ENCODE data around the gene ARID3B. TPM values are rescaled to one million over a fixed set of nuclear protein-coding genes. Genes with fewer than 3 reads are reported as not detected.
"Not testable (repeated sequence)": the region's sequence is repeated elsewhere in the genome, so short reads cannot be mapped to it uniquely, and the experiment has no call there.

ARID3B gene
- polyA plus RNA-seq, 5 donors = 8.6 to 11.3 (median 10.9) TPM

DNA sequence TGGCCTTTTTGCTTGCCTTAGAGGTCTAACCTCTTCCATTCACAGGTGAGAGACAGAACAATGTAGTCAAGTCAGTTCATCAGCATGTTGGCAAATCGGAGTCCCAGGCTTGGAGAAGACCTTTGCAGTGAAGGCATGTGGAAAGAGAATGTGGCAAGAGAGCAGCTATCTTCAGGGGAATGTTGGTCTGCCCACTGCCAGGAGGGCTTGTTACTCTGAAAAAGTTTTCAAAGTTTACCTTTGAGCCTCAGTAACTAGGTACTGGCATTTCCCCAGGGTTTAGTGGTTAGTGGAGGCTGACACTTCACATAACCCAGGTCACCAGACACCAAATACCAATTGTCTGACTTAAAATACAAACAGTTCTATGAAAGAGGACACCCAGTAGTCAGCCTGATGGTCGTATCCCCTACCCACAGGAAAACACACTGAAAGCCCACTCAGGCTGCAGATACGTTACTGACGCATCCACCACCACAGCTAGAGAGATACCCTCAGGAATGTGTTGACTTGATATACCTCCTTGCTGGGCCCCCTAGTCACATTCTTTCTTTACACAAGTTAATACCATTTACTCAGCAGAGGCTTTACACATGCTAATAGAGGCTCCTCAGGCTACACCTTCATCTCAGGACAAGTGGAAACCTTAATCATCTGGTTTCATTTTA is 9.7 kb upstream of the ARID3B start:
- DNase-seq = no peak

DNA sequence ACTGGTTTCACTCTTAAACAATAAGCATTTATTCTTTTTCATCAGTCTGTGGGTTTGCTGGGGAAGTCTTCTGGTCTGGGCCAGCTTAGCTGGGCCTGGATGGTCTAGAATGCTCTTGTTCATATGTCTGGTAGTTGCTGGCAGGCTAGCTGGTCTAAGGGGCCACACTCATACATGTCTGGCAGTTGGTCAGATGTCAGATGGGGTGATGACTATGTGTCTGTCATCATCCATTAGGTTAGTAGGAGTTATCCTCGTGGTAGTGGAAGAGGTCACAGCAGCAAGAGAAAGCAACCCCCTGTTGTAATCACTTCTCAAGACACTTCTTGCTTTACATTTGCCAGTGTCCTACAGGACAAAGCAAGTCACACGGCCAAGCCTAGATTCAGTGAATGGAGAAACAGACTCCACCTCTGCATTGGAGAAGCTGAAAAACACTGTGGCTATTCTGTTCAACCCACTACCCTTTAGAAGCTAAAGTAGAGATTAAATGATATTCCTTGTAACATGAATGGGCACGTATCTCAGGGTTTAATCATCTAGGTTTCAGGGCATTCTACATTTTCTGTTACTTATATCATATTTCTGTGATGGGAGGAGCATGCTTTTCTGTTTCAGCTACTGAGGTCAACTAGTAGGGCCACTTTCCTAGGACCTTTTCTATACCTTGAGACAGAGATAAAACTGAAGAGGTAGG is 5.5 kb upstream of the ARID3B start:
- DNase-seq = no peak

DNA sequence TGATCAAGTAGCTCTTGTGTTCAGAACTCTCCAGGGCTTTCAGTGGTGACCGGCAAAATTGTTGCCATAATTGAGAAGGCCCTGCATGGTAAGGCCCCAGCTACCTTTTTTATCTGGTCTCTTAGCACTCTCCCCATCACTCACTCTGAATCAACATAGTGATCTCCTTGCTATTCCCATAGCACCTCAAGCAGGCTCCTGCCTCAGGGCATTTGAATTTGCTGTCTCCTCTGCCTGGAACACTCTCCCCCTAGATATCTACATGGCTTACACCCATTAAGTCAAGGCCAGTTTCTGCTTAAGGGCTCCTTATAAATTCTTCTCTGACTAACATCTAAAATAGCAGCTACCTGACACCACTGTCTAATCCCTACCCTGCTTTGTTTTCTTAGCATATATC is 3.3 kb upstream of the ARID3B start:
- no peak for DNase-seq

DNA sequence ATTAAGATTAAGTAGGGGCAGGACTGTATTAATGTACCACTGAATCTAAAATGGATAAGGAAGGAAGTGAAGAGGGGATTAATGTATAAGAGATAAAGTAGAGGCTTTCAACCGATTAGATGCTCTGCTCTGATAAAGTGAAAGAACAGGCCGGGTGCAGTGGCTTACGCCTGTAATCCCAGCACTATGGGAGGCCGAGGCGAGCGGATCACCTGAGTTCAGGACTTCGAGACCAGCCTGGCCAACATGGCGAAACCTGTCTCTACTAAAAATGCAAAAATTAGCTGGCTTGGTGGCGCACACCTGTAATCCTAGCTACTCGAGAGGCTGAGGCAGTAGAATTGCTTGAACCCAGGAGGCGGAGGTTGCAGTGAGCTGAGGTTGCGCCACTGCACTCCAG is 1.5 kb upstream of the ARID3B start:
- not testable (repeated sequence) for DNase-seq

DNA sequence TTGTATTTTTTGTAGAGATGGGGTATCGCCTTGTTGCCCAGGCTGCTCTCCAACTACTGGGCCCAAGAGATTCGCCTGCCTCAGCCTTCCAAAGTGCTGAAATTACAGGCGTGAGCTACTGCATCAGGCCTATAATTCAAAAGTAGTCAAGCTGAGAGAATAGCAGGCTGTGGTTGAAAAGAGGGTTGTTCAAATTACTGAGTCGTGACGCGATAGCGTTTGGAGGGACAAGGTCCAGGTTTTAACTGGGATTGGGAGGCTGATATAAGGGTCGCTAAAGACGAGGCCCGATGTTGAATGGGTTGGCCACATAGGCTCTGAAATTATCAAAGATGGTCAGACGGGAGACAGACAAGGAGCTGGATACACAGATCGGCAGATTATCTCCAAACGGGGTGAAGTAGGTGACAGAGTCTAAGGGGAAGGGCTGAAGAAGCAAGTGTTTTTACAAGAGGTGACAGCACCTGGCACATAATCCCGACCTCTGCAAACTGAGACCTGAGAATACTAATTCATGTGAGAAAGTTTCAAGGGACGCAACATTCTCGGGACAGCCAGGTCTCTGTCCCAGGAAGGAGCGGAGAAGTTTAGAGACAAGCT is 759 bp upstream of the ARID3B start:
- no peak for DNase-seq

DNA sequence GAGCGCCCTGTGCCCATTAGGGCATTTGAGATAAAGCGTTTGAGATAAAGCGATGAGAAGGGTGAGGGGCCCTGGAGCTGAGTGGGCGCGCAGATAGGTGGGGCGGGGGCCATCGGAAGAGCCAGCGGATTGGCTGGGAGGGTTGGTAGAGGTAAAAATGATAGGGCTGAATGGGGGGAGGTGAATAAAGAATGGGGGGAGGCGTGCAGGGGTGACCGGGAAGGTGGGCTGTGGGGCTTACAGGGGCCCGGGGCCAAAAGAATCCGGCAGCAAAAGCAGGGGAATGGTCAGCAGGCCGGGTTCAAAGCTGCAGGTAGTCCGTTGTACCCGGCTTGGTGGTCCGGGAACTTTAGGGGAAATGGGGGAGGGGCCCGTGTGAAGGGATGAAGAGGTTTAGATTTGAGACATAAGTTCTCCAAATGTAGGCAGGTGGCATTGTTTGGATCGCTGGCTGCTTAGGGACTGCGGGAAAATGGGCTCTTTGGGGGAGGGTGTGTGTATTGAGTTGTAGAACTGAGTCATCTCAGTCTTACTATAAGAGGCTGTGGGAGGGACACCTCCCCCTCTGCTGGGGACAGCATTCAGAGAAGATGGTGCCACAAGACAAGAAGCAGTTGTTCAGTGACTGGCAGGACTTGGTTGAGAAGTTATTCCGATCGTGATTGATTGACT is 610 bp downstream of the ARID3B start:
- DNase-seq = peak in 1 of 2 donors; percentile 29

DNA sequence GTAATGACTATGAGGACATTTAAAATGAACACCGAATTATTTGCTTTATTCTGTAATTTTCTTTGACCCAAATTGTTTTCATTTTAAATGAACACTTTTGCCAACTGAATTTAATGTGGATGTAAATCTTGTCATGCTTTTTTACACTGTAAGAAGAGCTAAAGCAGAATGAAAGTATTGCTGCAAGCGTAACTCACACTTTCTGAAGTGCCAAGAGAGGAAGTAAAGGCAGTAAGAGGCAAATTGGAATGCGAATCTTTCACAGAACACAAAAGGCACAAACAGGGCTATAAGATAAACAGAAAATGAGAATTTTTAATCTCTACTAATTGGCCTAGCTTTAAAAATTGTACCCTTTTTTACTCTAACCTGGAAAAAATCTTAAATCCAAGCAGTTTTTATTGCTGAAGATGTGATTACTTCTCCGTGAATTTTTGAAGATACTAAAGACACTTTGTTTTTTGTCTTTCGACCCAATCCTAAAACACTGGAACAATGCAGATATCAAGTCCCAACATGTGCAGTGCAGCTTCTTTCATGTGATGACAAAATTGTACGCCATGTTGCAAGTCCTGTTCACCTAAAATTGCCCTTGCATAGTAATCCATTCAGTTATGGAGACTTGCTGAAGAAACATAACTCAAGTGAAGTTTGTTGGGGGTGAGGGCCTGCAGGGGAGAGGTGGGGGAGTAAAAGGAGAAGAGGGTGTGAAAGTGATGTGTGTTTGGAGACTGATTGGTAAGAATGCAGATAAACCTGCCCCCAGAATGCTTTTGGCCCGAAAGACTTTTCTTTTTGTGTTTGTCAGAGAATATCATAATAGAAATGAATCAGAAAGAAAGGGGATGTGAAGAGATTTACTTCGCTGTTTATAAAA is 1.4 kb downstream of the ARID3B start:
- peak in 1 of 2 donors; percentile 7 for DNase-seq

DNA sequence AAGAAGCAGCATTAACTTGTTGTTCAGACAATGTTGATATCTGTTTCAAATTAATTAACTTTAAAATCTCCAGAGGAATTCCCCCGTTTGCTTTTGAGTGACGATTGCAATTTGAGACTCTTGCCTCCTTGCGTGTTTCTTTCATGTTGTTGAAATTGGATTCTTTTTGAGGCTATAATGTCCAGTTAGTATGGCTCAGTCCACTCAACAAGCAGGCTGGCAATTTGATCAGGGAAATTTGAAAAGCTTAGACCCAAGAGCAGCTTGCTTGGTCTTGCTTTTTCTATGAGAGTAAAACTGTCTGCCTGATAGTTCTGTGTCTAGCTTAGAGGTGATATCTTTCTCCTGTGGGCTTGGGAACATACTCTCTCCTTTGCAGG is 2.0 kb downstream of the ARID3B start:
- DNase-seq = no peak

DNA sequence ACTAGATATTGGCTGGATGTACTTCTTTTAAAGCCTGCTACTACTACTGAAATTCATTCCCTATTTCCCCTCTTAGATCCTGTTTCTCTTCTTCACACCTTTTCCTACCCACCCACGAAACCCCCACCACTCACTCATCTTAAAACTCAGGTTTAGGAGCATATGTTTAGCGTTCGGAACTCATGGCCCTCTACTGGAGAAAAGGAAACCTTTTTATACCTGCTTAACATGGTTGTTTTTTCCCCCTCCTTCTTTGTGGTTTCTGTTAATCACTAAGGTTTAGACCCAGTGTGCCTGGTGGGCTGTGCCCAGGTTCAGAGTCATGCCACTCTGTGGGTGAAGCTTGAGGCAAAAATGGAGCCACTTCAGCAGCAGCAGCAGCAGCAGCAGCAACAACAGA is 2.6 kb downstream of the ARID3B start:
- DNase-seq = no peak

DNA sequence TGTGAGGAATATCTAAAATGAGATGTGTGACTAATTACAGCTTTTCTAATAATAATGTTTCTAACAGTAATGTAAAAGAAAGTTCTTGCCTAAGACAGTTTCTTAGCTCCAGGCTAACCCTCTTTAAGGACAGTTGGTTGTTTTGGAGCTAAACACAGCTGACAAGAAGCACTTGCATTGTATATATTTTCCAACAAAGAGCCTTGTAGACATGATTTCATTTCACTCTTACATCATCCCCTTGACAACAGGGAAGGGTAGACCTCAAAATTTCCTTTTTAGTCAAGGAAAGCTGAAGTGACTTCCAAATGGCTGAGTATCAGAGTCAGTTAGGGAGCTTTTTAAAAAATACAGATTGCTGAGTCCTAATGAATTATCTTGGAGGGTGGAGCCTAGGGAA is 4.1 kb downstream of the ARID3B start:
- DNase-seq = no peak

DNA sequence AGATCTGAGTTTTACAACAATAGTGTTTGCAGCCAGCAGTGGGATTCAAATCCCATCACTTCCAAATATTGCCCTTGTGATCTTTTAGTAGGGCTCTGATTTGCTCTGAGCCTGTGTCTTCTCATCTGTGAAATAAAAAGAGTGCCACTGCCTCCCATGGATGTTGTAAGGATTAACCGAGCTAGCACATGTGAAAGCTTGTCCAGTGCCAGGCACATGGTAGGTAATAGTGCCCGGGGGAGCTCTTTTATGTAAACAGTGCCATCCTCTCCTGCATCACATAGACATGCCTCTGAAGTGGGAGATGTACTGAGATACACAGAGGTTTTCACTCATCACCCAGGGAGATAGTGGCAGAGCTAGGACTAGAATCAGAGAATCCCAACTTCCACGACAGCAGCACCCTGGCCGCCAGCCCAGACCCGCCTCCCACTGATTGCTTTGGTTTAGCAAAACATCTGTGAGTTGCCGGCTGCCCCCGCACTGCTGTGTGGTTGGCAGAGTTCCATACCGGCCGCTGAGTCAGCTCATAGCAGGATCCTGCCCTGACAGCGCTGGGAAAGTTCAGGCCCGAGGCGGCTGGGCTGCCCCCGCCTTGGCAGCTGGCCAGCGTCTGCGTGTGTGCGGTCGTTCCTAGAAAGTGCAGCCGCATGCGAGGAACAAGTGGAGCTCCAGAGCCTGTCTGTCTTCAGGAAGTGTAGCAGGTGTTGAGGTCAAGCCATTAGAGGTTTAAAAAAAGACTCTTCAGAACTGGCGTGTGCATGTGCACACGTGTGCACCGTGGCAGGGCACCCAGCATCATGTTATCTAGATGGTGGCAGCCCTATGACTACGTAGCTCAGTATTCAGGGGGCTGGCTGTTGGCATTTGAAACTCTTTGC is 5.0 kb downstream of the ARID3B start:
- DNase-seq = peak; percentile 98

DNA sequence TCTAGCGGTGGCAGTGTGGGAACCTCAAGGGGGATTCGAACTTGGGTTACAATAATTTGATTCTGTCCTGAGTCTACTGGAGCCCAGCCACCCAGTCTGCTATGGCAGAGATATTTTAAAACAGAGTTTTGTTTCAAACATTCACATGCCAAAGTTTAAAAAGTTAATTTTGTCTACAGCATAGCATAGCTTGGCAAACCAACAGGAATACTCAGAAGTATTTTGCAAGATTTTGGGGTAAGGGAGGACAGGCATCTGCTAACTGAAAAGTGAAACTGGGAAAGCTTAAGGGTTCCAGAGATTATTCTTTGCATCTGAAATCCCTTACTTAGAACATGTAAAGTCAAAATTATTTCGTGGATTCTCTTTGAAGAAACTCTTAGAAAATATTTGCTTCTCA is 6.6 kb downstream of the ARID3B start:
- DNase-seq = no peak

DNA sequence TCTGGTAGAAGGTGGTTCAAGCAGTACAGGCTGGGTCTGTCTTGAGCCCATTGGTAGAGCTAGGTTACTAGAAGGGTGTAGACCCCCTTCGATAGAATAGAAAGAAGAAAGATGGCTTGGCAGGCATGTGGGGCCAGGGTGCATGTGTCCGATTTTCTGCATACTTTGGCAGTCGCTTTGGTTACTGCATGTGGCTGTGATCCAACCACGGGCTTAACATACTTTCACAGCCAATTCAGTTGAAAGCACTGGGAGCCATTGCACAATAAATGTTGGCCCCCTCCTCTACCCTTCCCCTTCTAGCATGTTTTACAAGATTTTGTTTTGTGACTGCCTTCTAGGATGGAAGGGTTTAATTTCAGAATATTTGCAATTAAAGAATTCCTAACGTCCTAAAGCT is 7.2 kb downstream of the ARID3B start:
- DNase-seq = peak; percentile 54 to 67

DNA sequence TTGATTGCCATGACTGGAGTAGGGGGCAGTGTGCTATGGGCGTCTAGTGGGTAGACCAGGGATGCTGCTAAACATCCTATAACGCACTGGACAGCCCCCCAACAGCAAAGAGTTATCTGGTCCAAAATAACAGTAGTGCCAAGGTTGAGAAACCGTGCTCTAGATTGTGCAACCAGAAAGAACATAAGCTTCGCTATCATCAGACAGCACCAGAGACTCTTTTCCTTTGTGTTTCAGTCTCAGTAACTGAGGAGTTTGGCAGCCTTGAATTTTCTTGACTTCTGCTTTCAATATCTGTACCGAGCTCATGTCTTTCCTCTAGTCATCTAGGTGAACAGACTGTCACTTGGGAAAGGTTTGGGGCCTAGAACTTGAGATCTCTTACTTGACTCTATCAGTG is 8.8 kb downstream of the ARID3B start:
- no peak for DNase-seq

DNA sequence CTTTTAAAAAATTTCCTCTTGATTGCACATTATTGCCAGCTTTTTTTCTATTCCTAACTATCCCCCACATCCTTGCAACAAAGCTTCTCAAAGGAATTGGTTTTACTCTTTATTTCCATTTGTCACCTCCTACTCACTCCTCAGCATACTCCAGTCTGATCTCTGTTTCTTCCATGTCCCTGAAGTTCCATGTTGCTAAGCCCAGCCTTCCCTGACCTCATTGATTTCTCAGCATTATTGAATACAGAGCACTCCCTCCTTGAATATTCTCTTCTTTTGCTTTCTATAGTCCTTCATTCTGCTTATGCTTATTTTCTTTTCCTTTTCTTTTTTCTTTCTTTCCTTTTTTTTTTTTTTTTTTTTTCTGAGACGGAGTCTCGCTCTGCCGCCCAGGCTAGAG is 10.7 kb downstream of the ARID3B start:
- DNase-seq = no peak

DNA sequence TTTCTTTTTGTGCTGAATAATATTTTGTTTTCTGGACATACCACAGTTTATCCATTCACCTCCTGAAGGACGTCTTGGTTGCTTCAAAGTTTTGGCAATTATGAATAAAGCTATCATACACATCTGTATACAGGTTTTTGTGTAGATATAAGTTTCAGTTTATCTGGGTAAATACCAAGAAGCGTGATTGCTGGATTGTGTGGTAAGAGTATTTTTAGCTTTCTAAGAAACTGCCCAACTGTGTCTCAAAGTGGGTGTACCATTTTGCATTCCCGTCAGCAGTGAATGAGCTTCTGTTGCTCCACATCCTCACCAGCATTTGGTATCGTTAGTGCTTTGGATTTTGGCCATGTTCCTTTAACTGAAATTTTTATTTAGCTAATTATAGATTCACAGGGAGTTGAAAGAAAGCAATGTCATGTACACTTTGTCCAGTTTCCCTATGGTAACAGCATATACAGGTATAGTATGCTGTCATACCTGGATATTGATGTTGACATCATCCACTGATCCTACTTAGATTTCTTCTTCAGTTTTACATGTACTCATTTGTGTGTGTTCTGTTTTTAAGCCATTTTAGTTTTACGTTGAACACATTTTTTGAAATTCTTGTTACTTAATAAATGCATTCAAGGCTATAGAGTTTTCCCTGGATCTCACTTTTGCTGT is 11.9 kb downstream of the ARID3B start:
- no peak for DNase-seq

DNA sequence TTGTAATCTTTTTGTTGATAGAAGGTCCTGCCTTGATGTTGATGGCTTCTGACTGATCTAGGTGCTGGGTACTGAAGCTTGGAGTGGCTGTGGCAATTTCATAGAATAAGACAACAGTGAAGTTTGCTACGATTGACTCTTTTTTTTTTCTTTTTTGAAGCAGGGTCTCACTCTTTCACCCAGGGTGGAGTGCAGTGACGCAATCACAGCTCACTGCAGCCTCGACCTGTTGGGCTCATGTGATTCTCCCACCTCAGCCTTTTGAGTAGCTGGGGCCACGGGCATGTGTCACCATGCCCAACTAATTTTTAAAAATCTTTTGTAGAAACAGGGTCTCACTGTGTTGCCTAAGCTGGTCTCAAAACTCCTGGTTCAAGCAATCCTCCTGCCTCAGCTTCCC is 14.2 kb downstream of the ARID3B start:
- no peak for DNase-seq

DNA sequence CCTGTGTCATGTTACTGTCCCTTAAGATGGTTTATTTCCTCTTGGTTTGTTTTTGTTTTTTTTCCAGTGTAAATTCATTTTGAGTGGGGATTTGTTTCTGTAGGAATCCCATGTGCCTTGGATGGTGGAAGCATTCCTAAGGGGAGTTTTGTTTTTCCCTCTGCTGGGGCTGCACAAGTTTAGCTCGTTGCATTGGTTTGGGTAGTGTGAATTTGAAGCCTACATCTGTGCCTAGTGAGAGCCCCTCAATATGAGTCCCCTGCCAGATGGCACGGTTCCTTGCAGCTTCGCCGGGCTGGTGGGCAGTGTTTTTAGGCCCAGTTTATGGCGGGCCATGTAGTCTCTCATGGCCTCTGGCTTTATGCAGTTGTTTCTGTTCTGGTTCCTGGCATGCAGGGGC is 17.7 kb downstream of the ARID3B start:
- no peak for DNase-seq

DNA sequence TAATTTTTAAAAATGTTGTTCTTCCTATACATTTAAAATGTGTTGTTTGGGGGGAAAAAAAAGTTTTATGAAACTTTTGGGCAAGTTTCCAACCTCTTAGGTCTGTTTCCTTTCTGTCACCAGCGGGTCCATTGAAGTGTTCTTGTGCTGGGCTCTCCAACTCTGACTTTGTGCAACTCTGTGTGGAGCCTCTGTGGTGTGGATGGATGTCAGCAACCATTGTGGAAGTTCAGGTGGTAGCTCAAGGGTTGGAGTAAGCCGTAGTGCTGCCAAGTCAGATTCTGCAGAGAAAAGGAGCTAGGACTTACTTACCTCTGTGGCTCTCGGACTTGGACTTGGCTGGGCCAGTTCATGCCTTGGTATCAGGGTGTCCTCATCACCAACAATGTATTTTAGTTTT is 22.4 kb downstream of the ARID3B start:
- DNase-seq = no peak

DNA sequence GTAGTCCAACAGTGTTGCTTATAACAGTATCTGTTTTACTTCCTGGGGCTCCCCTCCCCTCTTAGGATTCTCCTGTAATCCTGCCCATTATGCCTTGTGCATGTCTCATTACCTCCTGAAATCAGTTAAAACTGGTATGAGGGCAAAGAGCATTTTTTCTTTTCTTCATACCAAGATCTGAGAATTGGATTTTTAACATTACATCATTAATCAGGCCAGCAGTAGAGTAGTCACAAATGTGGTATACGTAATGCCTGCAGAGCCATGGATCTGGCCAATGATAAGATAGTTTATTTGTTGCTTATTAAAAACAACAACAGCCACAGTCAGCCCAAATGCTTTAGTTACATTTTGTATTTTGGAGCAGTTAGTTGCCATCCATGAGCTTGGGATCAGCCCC is 23.2 kb downstream of the ARID3B start:
- no peak for DNase-seq

Data from right lung (tissue), 5 donors.